Liver (tissue), 9 donors: Measurements from ENCODE around the gene OR1E2. TPM values are rescaled to one million over a fixed set of nuclear protein-coding genes. Genes with fewer than 3 reads are reported as not detected.

Experiments
- DNase-seq: peaks from one replicate; pipeline ENCODE4 v3.0.0-alpha.2; 2017; ENCODE audit warnings: low spot score
- H3K27ac ChIP-seq, 2 donors: one replicate each; pipeline ENCODE4 v1.7.0; 2013; ENCODE audit warnings: inconsistent platforms in 2 of 2, low read length in 2 of 2, control low read depth in 1 of 2, low read depth in 1 of 2, mild to moderate bottlenecking in 1 of 2
- H3K27me3 ChIP-seq, 4 donors: one replicate each; pipeline versions ENCODE4 v1.6.1 to v1.7.0; 2013; ENCODE audit warnings: low read length in 3 of 4, inconsistent platforms in 1 of 4, mild to moderate bottlenecking in 1 of 4, moderate library complexity in 1 of 4; ENCODE audit not compliant: control insufficient read depth in 4 of 4, insufficient read depth in 4 of 4
- H3K36me3 ChIP-seq, 4 donors: one replicate each; pipeline versions ENCODE4 v1.6.1 to v1.7.0; 2013; ENCODE audit warnings: low read length in 3 of 4, mild to moderate bottlenecking in 3 of 4, low read depth in 1 of 4, moderate library complexity in 1 of 4; ENCODE audit not compliant: control insufficient read depth in 4 of 4, insufficient read depth in 3 of 4
- H3K4me1 ChIP-seq, 4 donors: one replicate each; pipeline versions ENCODE4 v1.6.1 to v1.7.0; 2013; ENCODE audit warnings: low read length in 3 of 4, mild to moderate bottlenecking in 3 of 4, moderate library complexity in 1 of 4; ENCODE audit not compliant: control insufficient read depth in 4 of 4, insufficient read depth in 4 of 4
- H3K4me3 ChIP-seq, 3 donors: one replicate each; pipeline versions ENCODE4 v1.6.1 to v1.7.0; 2013; ENCODE audit warnings: low read length in 3 of 3, control low read depth in 1 of 3, low read depth in 1 of 3, mild to moderate bottlenecking in 1 of 3
- H3K9ac ChIP-seq, 2 donors: one replicate each; pipeline ENCODE4 v1.7.0; 2013; ENCODE audit warnings: low read length in 2 of 2, mild to moderate bottlenecking in 2 of 2, moderate library complexity in 2 of 2, control low read depth in 1 of 2, low read depth in 1 of 2
- H3K9me3 ChIP-seq, 4 donors: one replicate each; pipeline versions ENCODE4 v1.6.1 to v1.7.0; 2013; ENCODE audit warnings: low read length in 3 of 4; ENCODE audit not compliant: control insufficient read depth in 4 of 4
- ATF3 ChIP-seq: IDR thresholded peaks from 2 replicates; pipeline ENCODE4 v1.6.1; 2016; ENCODE audit warnings: antibody characterized with exemption
- CTCF ChIP-seq: fragments of 150-350 bp; IDR thresholded peaks from 2 replicates; pipeline ENCODE4 v1.5.1; 2017; ENCODE audit warnings: improper control_type of control experiment, low read depth, low read length; ENCODE audit not compliant: missing input control
- EGR1 ChIP-seq, 2 donors: IDR thresholded peaks; 2 replicates each; pipeline ENCODE4 v1.6.1; 2016 to 2018; ENCODE audit warnings: antibody characterized with exemption in 2 of 2, low read depth in 2 of 2
- FOXA1 ChIP-seq: IDR thresholded peaks from 2 replicates; pipeline ENCODE4 v1.6.1; 2016; ENCODE audit warnings: antibody characterized with exemption
- FOXA2 ChIP-seq: IDR thresholded peaks from 2 replicates; pipeline ENCODE4 v1.6.1; 2016; ENCODE audit warnings: antibody characterized with exemption
- GABPA ChIP-seq, 2 donors: IDR thresholded peaks in 1 of 2; conservative IDR thresholded peaks in 1 of 2; 2 replicates each; pipeline ENCODE4 v1.6.1; 2016; ENCODE audit warnings: antibody characterized with exemption in 2 of 2, mild to moderate bottlenecking in 1 of 2, moderate library complexity in 1 of 2
- HNF4A ChIP-seq, 2 donors: conservative IDR thresholded peaks; 2 replicates each; pipeline ENCODE4 v1.6.1; 2016; ENCODE audit warnings: antibody characterized with exemption in 2 of 2, mild to moderate bottlenecking in 2 of 2
- HNF4G ChIP-seq: IDR thresholded peaks from 2 replicates; pipeline ENCODE4 v1.6.1; 2016; ENCODE audit warnings: antibody characterized with exemption
- JUND ChIP-seq, 2 donors: IDR thresholded peaks; 2 replicates each; pipeline ENCODE4 v1.6.1; 2016; ENCODE audit warnings: antibody characterized with exemption in 2 of 2
- MAX ChIP-seq: IDR thresholded peaks from 2 replicates; pipeline ENCODE4 v1.6.1; 2016; ENCODE audit warnings: antibody characterized with exemption
- NR2F2 ChIP-seq: IDR thresholded peaks from 2 replicates; pipeline ENCODE4 v1.6.1; 2016; ENCODE audit warnings: antibody characterized with exemption
- RAD21 ChIP-seq, 2 donors: IDR thresholded peaks; 2 replicates each; pipeline ENCODE4 v1.6.1; 2016; ENCODE audit warnings: antibody characterized with exemption in 2 of 2, mild to moderate bottlenecking in 2 of 2
- REST ChIP-seq: IDR thresholded peaks from 2 replicates; pipeline ENCODE4 v1.6.1; 2016; ENCODE audit warnings: antibody characterized with exemption, mild to moderate bottlenecking
- RXRA ChIP-seq, 2 donors: IDR thresholded peaks; 2 replicates each; pipeline ENCODE4 v1.6.1; 2017 to 2018; ENCODE audit warnings: antibody characterized with exemption in 2 of 2, mild to moderate bottlenecking in 1 of 2
- SP1 ChIP-seq: IDR thresholded peaks from 2 replicates; pipeline ENCODE4 v1.6.1; 2018; ENCODE audit warnings: antibody characterized with exemption, mild to moderate bottlenecking
- TAF1 ChIP-seq: conservative IDR thresholded peaks from 2 replicates; pipeline ENCODE4 v1.6.1; 2016; ENCODE audit warnings: antibody characterized with exemption, mild to moderate bottlenecking
- YY1 ChIP-seq: IDR thresholded peaks from 2 replicates; pipeline ENCODE4 v1.6.1; 2016; ENCODE audit warnings: antibody characterized with exemption, mild to moderate bottlenecking
- ZBTB33 ChIP-seq: IDR thresholded peaks from 2 replicates; pipeline ENCODE4 v1.6.1; 2016; ENCODE audit warnings: antibody characterized with exemption
- WGBS: extraction: QIAGEN DNeasy Blood & Tissue Kit; methylation state at CpG from one replicate; pipeline ENCODE4 v1.1.7; 2013; 5-methylcytosine and 5-hydroxymethylcytosine counted together
- polyA plus RNA-seq, 2 donors: library from polyadenylated mRNA; stranded (reverse) in 1 of 2; unstranded in 1 of 2; fragments of 200-250 nt in 1 of 2; fragments of >200 nt in 1 of 2; fragmentation: Nextera tagmentation in 1 of 2; extraction: Ambion mirVana in 1 of 2; gene quantifications; one replicate each; pipeline versions ENCODE4 v1.2.1 to v1.2.3, GENCODE V29; 2013 to 2015
- total RNA-seq, 2 donors: library from RNA; depleted of rRNA; stranded (reverse); fragments of >200 nt; gene quantifications; one replicate each; pipeline ENCODE4 v1.2.3, GENCODE V29; 2014
- donor health status: healthy.
- donor health status: healthy.
- donor health status: healthy.
- donor health status: healthy.
- donor health status: healthy.

OR1E2 gene
- total and polyA plus RNA-seq, 4 donors = 0.08 TPM; not detected in 3

- TF ChIP-seq ZBTB33 (no peak), RAD21 (IDR thresholded peaks at IDR 0.05) (no peak), ATF3 (no peak), EGR1 (IDR thresholded peaks at IDR 0.05; ENCODE audit: low read depth in 2 of 2) (no peak), NR2F2 (no peak)
Measured at GRCh38 chr17:3401786-3402185, 31.9 kb downstream of the OR1E2 start (continued).

- Histone ChIP-seq H3K27me3 (no peaks in the 10 kb centered on the region), H3K27ac (no peak overlapping the region), H3K9me3 (no peaks in the 10 kb centered on the region), H3K4me1 (no peaks in the 10 kb centered on the region), H3K36me3 (no peaks in the 10 kb centered on the region), H3K4me3 (no peak overlapping the region), H3K9ac (no peak overlapping the region)
- WGBS = 57% methylated on average over 6 of the region's 6 CpGs
- TF ChIP-seq GABPA (IDR thresholded peaks at IDR 0.05 in 1 of 2, conservative IDR thresholded peaks at IDR 0.05 in 1 of 2) (no peak), MAX (no peak), EGR1 (IDR thresholded peaks at IDR 0.05; ENCODE audit: low read depth in 2 of 2) (no peak), ATF3 (no peak), JUND (IDR thresholded peaks at IDR 0.05) (no peak), RXRA (IDR thresholded peaks at IDR 0.05) (no peak), HNF4A (conservative IDR thresholded peaks at IDR 0.05) (no peak), SP1 (no peak), CTCF (no peak), HNF4G (no peak), ZBTB33 (no peak), TAF1 (no peak), FOXA1 (no peak), RAD21 (IDR thresholded peaks at IDR 0.05) (no peak), FOXA2 (no peak), YY1 (no peak), REST (no peak), NR2F2 (no peak)
- DNase-seq = no peak
Measured at GRCh38 chr17:3400055-3400454, 33.6 kb downstream of the OR1E2 start.
